ENCODE data around the gene GALNT3. TPM values are rescaled to one million over a fixed set of nuclear protein-coding genes. Genes with fewer than 3 reads are reported as not detected.

Gene GALNT3
- total and polyA plus RNA-seq, 2 of the 8 experiments (the other 6 are each of a cell fraction or from before 2014, with no cell fraction given), result 3.4 to 23.6 TPM

DNA sequence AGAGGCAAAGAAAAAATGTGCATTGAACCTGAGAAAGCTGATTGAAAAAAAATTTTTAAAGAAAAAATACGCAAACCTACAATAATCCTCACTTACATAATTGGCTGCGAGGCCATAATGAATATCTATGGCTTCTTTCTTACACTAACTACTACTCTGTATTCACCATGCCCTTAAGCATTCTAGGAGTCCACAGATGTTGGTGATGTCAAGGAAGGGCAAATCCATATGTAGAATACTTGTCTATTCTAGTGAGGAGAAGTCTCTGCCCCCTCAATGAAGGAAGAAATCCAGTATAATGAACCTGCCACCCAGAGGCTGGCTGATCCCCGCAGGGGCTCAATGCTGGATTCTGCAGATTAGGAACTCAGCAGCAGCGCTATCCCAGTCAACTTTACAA lies 14.3 kb downstream of the GALNT3 start:
- H3K79me2 ChIP-seq (ENCODE audit: control insufficient read depth in 1 of 2, insufficient read depth in 2 of 2, low read length in 2 of 2), result peaks cover 0 to 99% of the 10 kb centered on the region in 2 experiments; a peak in 3 of 4 replicates
- WGBS, 2 experiments (ENCODE audit: extremely low coverage in 1 of 2, insufficient coverage in 1 of 2, insufficient read length in 1 of 2, insufficient replicate concordance in 2 of 2, low coverage in 1 of 2, low lambda C conversion rate in 2 of 2, missing lambda C conversion rate in 1 of 2), result 96% methylated on average over 4 of the region's 4 CpGs; no CpG with 5 or more reads in 1 of the 2 experiments
- H3K23me2 ChIP-seq (ENCODE audit: low read depth, low read length), result no peaks in the 10 kb centered on the region
- no peak overlapping the region for H3K4ac ChIP-seq (replicated peaks; ENCODE audit: insufficient read length, low read depth, low read length)
- H3K14ac ChIP-seq (ENCODE audit: insufficient read length), result no peak overlapping the region
- no peak for FAIRE-seq
- no peak overlapping the region for H3K9ac ChIP-seq (replicated peaks in 1 of 4; ENCODE audit: extremely low read depth in 1 of 4, low read depth in 3 of 4, low read length in 3 of 4)
- peaks cover 0 to 6% (median 5%) of the 10 kb centered on the region in 4 experiments; a peak in 5 of 7 replicates for H3K4me1 ChIP-seq (replicated peaks in 1 of 4; ENCODE audit: control insufficient read depth in 3 of 4, insufficient read depth in 4 of 4, low read length in 3 of 4)
- H2BK12ac ChIP-seq (ENCODE audit: low read depth, low read length), result no peak overlapping the region
- peaks cover 5 to 6% of the 10 kb centered on the region in 2 experiments; a peak in 2 of 4 replicates for H3K9me3 ChIP-seq (ENCODE audit: insufficient read depth in 2 of 2, low read depth in 1 of 2, low read length in 1 of 2)
- no peaks in the 10 kb centered on the region for H3K27me3 ChIP-seq (replicated peaks in 1 of 4; ENCODE audit: control insufficient read depth in 3 of 4, extremely low read depth in 1 of 4, insufficient read depth in 3 of 4, low read length in 3 of 4)
- H3K79me1 ChIP-seq (ENCODE audit: low read depth, low read length), result peaks cover 3% of the 10 kb centered on the region; the same call in 1 of the 2 replicates
- no peak overlapping the region for H4K8ac ChIP-seq (ENCODE audit: extremely low read depth, insufficient read depth, low read length)
- no peak overlapping the region for H4K91ac ChIP-seq (replicated peaks; ENCODE audit: insufficient read length, low read length)
- DNase-seq (ENCODE audit: low read depth in 1 of 2, low spot score in 2 of 2), result no peak
- no peak overlapping the region for H3K27ac ChIP-seq (ENCODE audit: low read depth, low read length)
- H3K56ac ChIP-seq (replicated peaks; ENCODE audit: insufficient read length, low read depth, low read length), result no peak overlapping the region
- H2BK5ac ChIP-seq (ENCODE audit: low read depth, low read length), result no peak overlapping the region
- no peak overlapping the region for H3K18ac ChIP-seq (ENCODE audit: extremely low read depth, low read length)
- peaks cover 0 to 39% (median 10%) of the 10 kb centered on the region in 4 experiments; a peak in 4 of 8 replicates for H3K36me3 ChIP-seq (ENCODE audit: control insufficient read depth in 2 of 4, insufficient read depth in 4 of 4, low read length in 3 of 4)
- no peak overlapping the region for H2BK20ac ChIP-seq (ENCODE audit: low read length)
- no peak overlapping the region for H4K5ac ChIP-seq (ENCODE audit: insufficient read length, low read depth, low read length)
- H2AK5ac ChIP-seq (ENCODE audit: low read depth, low read length), result no peak overlapping the region
- H2BK15ac ChIP-seq (ENCODE audit: low read length), result no peak overlapping the region
- H3K4me2 ChIP-seq (ENCODE audit: insufficient read depth in 1 of 2, low read depth in 2 of 2, low read length in 2 of 2), result no peak overlapping the region
- no peaks in the 10 kb centered on the region for H4K20me1 ChIP-seq (replicated peaks in 1 of 2; ENCODE audit: control insufficient read depth in 1 of 2, insufficient read depth in 2 of 2, low read length in 2 of 2)
- H3K4me3 ChIP-seq (ENCODE audit: extremely low read depth in 1 of 4, insufficient read depth in 2 of 4, low read depth in 3 of 4, low read length in 4 of 4), result no peak overlapping the region
- ChIA-PET POLR2A (ENCODE audit: partially characterized antibody) (interaction anchor here (1.0 to 2.4 kb wide), 2 partner anchors 9 to 14 kb away, joined by 3 to 12 read pairs; partner anchors contain the start of gene GALNT3), CTCF (ENCODE audit: partially characterized antibody) (interaction anchor here (0.9 to 5.9 kb wide), 27 partner anchors 8 to 379 kb away, joined by 3 to 37 read pairs (median 5); partner anchors contain the start of gene GALNT3)
- H2AFZ ChIP-seq (ENCODE audit: low read length), result no peak overlapping the region
- no peak overlapping the region for H2BK120ac ChIP-seq (replicated peaks; ENCODE audit: low read depth, low read length)
- no peak overlapping the region for H3K23ac ChIP-seq (ENCODE audit: insufficient read length)
- TF ChIP-seq SUZ12 (IDR thresholded peaks at IDR 0.05; ENCODE audit: low read length) (no peak), TAF7 (optimal IDR thresholded peaks at IDR 0.05; ENCODE audit: borderline replicate concordance, low read depth, low read length) (no peak), CHD2 (IDR thresholded peaks at IDR 0.05; ENCODE audit: low read length) (no peak)
- TF ChIP-seq, protein P1, sequence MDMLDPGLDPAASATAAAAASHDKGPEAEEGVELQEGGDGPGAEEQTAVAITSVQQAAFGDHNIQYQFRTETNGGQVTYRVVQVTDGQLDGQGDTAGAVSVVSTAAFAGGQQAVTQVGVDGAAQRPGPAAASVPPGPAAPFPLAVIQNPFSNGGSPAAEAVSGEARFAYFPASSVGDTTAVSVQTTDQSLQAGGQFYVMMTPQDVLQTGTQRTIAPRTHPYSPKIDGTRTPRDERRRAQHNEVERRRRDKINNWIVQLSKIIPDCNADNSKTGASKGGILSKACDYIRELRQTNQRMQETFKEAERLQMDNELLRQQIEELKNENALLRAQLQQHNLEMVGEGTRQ (IDR thresholded peaks at IDR 0.05; ENCODE audit: low read length), result no peak
